SU-DHL-6 (cell line): ENCODE data around the gene SYNM.
"Not testable (repeated sequence)": the region's sequence is repeated elsewhere in the genome, so short reads cannot be mapped to it uniquely, and the experiment has no call there.

Experiments
- H2AFZ ChIP-seq: fragments of 200-600 bp; sonication (generic); 2 replicates; pipeline ENCODE4 v1.6.1; 2014; ENCODE audit warnings: low read depth, mild to moderate bottlenecking, moderate library complexity, mixed read lengths, antibody characterized with exemption, low read length; ENCODE audit not compliant: severe bottlenecking
- H3F3A ChIP-seq: fragments of 200-600 bp; shearing (Covaris generic); 2 replicates; pipeline ENCODE4 v1.6.0; 2016; ENCODE audit warnings: antibody characterized with exemption, mild to moderate bottlenecking; ENCODE audit not compliant: insufficient read depth
- H3K27ac ChIP-seq: fragments of 200-600 bp; sonication (generic); 2 replicates; pipeline ENCODE4 v1.5.1; 2016; ENCODE audit warnings: low read depth, mild to moderate bottlenecking, low read length, moderate library complexity, mixed read lengths
- H3K27me3 ChIP-seq: fragments of 200-600 bp; sonication (generic), shearing (Covaris generic); 2 replicates; pipeline ENCODE4 v1.6.0; 2014; ENCODE audit warnings: mild to moderate bottlenecking, low read length
- H3K36me3 ChIP-seq: fragments of 200-600 bp; sonication (generic); 2 replicates; pipeline ENCODE4 v1.6.1; 2014; ENCODE audit warnings: mild to moderate bottlenecking, low read length, mixed read lengths
- H3K4me2 ChIP-seq: fragments of 300-600, 200-600 bp; shearing (Covaris generic), sonication (generic); 2 replicates; pipeline ENCODE4 v1.6.0; 2014; ENCODE audit warnings: low read length, low read depth, mild to moderate bottlenecking; ENCODE audit not compliant: poor library complexity, severe bottlenecking
- H3K4me3 ChIP-seq: fragments of 200-600 bp; sonication (generic); 2 replicates; pipeline ENCODE4 v1.5.1; 2014; ENCODE audit warnings: antibody characterized with exemption, low read length, mild to moderate bottlenecking, mixed read lengths; ENCODE audit not compliant: insufficient read depth, poor library complexity, severe bottlenecking
- H3K79me2 ChIP-seq: fragments of 200-600 bp; sonication (generic); 2 replicates; pipeline ENCODE4 v1.6.1; 2014; ENCODE audit warnings: mild to moderate bottlenecking, low read length, moderate library complexity; ENCODE audit not compliant: insufficient read depth
- H3K9ac ChIP-seq: fragments of 200-600 bp; sonication (generic); 2 replicates; pipeline ENCODE4 v1.7.0; 2014; ENCODE audit warnings: mild to moderate bottlenecking, low read length
- H3K9me2 ChIP-seq: fragments of 200-600 bp; sonication (generic); replicated peaks from 2 replicates; pipeline ENCODE4 v1.6.1; 2014; ENCODE audit warnings: low read length; ENCODE audit not compliant: insufficient read depth
- H3K9me3 ChIP-seq: fragments of 200-600 bp; sonication (generic); 2 replicates; pipeline ENCODE4 v1.6.1; 2014; ENCODE audit warnings: low read length, mixed read lengths; ENCODE audit not compliant: insufficient read depth
- H4K20me1 ChIP-seq: fragments of 200-600 bp; sonication (generic); 2 replicates; pipeline ENCODE4 v1.6.1; 2014; ENCODE audit warnings: low read depth, mild to moderate bottlenecking, antibody characterized with exemption, low read length, moderate library complexity, mixed read lengths
- CTCF ChIP-seq: fragments of 200-600 bp; sonication (generic); IDR thresholded peaks from one replicate; pipeline ENCODE4 v1.5.1; 2017; ENCODE audit warnings: antibody characterized with exemption, mild to moderate bottlenecking, low read length, moderate library complexity; ENCODE audit not compliant: insufficient read depth, poor library complexity, severe bottlenecking
- EZH2phosphoT487 ChIP-seq: fragments of 200-600 bp; sonication (generic), shearing (Covaris generic); conservative IDR thresholded peaks from 2 replicates; pipeline ENCODE4 v1.6.1; 2018; ENCODE audit warnings: mild to moderate bottlenecking, antibody characterized with exemption, low read length, moderate library complexity, mixed read lengths

The SYNM gene

GRCh38 chr15:99057697-99058420 lies 47.0 kb upstream of the SYNM start:
- Histone ChIP-seq H3K4me2 (no peak overlapping the region), H3K9me2 (no peaks in the 10 kb centered on the region), H4K20me1 (no peaks in the 10 kb centered on the region), H3K79me2 (no peaks in the 10 kb centered on the region), H3K36me3 (no peaks in the 10 kb centered on the region), H3K9ac (no peak overlapping the region), H3K9me3 (no peaks in the 10 kb centered on the region), H3K4me3 (no peak overlapping the region), H3K27ac (no peak overlapping the region), H3K27me3 (no peaks in the 10 kb centered on the region), H3F3A (no peaks in the 10 kb centered on the region), H2AFZ (no peak overlapping the region)
- TF ChIP-seq EZH2phosphoT487 (no peak), CTCF (no peak)

GRCh38 chr15:99058421-99058870 lies 46.4 kb upstream of the SYNM start:
- TF ChIP-seq CTCF (no peak), EZH2phosphoT487 (no peak)
- Histone ChIP-seq H2AFZ (no peak overlapping the region), H3K79me2 (no peaks in the 10 kb centered on the region), H3K27ac (no peak overlapping the region), H3F3A (no peaks in the 10 kb centered on the region), H3K4me3 (no peak overlapping the region), H3K9me2 (no peaks in the 10 kb centered on the region), H3K9me3 (no peaks in the 10 kb centered on the region), H4K20me1 (no peaks in the 10 kb centered on the region), H3K9ac (no peak overlapping the region), H3K4me2 (no peak overlapping the region), H3K27me3 (no peaks in the 10 kb centered on the region), H3K36me3 (no peaks in the 10 kb centered on the region)

GRCh38 chr15:99059010-99059981 lies 45.6 kb upstream of the SYNM start:
- Histone ChIP-seq H3K27me3 (no peaks in the 10 kb centered on the region), H3K4me2 (no peak overlapping the region), H4K20me1 (no peaks in the 10 kb centered on the region), H3K4me3 (no peak overlapping the region), H3K9me3 (no peaks in the 10 kb centered on the region), H3K36me3 (no peaks in the 10 kb centered on the region), H3K27ac (no peak overlapping the region), H3K9me2 (no peaks in the 10 kb centered on the region), H3K79me2 (no peaks in the 10 kb centered on the region), H3F3A (no peaks in the 10 kb centered on the region), H2AFZ (no peak overlapping the region), H3K9ac (no peak overlapping the region)
- no peak for TF ChIP-seq EZH2phosphoT487
- no peak for TF ChIP-seq CTCF

GRCh38 chr15:99060186-99060585 lies 44.7 kb upstream of the SYNM start:
- not testable (repeated sequence) for H3K9me2 ChIP-seq, H3K4me3 ChIP-seq, H3F3A ChIP-seq, H3K9ac ChIP-seq, H2AFZ ChIP-seq, H3K27me3 ChIP-seq, H3K4me2 ChIP-seq, H3K79me2 ChIP-seq, H3K9me3 ChIP-seq, H4K20me1 ChIP-seq, H3K27ac ChIP-seq, H3K36me3 ChIP-seq
